Stimulated activated CD8-positive, alpha-beta memory T cell treated with anti-CD3 and anti-CD28 coated beads, Interleukin-7, amount 100 ng/mL, for 1 hour (primary cell): Measurements from ENCODE around the gene CACFD1.
A peak's percentile ranks its signal among the peaks of the same experiment; 100 is the strongest.

Experiments
- DNase-seq, 2 donors: peaks; one replicate each; pipeline ENCODE4 v3.0.0-alpha.2; 2020; ENCODE audit warnings: low read depth in 2 of 2

The CACFD1 gene

DNA sequence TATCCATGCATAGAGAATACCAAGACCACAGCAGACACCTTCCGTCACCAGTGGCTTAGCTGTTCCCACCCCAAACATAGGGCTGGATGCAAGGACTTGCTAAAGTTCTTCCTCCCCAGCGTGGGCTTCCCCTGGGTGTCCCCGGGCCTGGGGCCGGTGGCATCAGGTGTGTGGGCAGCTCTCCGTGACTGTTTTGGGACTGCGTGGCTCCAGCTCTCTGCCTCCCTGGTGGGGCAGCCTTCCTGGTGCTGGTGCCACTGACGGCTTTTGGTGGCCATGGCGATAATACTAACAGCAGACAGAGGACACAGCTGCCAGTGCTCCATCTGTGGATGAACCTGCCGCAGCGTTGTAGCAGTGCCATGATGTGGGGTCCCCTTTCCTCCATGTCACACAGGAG, 4.9 kb downstream of the CACFD1 start:
- DNase-seq: no peak

DNA sequence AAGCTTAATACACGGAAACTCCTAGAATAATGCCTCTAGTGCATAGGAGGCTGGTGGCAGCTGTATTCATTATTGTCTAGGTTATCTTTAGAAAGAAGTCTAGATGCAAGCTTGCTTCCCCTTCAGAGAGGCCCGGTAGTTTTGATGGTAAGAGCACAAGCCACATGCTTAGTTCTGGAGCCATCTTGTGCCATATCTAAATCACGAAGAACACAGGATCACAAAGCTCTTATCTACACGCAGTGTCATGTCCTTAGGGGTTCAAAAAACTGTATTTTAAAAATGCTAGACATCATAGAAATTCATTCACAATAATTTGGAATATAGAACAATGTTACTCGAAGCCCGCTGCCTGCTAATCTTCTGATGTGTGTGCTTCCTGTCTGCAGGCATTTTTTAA, 6.2 kb downstream of the CACFD1 start:
- no peak for DNase-seq

DNA sequence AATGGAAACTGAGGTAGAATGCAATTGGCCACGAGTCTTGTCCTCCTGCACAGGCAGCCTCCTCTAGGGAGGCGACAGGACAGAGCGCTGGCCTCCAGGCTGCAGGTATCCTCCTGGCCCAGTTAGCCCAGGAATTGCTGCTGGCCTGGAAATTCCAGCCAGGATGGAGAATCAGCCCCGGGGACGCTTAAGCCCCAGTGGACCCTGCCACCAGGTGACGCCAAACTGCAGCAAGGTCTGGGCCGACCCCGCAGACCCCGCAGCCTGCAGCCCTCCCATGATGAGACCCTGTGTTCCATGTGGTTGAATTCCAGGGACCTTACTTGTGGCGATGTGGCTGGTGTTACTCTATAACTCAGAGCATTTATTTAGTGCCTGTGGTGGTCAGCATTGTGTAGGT, 7.3 kb downstream of the CACFD1 start:
- DNase-seq: no peak

DNA sequence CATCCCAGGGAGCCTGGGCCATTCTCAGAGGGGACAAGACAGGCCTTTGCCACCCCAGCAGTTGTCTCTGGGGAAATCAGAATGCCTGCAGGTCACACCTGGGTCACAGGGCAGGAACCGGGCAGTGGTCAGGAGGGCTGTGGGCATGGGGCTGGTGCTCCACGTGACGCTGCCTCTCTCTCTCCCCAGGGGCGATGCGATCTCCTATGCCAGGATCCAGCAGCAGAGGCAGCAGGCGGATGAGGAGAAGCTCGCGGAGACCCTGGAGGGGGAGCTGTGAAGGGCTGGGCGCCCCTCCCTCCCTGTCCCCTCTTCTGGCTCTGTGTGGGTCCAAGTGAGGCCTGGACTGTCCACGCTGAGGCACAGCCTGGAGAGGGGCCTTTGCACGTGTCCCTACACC, 8.6 kb downstream of the CACFD1 start:
- DNase-seq: no peak

DNA sequence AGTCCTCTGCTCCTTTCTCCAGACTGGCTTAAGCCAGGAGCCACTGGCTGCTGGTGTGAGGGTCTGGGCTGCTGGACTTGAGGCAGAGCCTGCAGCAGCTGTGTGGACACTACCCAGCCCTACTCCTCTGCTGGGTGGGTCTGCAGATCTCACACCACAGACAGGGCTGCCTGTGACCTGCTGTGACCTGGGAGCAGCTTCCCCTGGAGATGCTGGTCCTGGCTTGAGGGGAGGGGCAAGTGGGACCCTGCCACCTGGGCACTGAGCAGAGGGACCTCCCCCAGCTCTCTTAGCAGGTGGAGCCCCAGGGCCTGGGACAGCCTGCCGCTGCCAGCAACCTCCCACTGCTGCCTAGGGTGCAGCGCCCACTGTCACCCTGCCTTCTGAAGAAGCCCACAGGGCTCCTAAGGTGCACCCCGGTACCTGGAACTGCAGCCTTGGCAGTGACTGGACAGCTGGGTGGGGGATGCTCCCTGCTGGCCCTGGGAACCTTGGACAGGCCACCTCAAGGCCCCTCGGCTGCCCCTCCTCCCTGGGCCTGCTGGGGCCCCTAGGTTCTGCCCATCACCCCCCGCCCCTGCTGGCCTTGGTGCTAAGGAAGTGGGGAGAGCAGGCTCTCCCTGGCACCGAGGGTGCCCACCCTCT, 9.1 kb downstream of the CACFD1 start:
- no peak for DNase-seq

DNA sequence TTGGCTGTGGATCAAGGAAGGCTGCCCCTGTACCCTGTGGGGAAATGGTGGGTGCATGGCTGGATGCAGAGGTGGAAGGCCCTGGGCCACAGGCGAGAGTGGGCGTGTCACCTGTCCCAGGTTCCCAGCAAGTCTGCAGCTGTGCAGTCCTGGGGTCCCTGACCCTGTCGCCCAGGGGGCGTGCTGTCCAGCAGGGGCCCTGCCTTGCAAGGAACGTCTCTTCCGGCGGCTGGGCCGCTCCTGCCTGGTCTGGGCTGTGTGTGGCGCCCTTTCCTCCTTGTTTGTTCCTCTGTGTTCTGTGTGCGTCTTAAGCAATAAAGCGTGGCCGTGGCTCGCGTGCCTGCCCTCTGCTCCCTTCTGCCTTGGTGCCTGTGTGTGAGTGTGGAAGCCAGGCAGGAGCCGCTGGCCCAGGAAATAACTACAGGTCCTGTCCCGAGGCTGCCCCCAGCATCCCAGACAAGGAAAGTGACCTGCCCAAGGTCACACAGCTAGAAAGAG, 10.7 kb downstream of the CACFD1 start:
- DNase-seq: no peak

DNA sequence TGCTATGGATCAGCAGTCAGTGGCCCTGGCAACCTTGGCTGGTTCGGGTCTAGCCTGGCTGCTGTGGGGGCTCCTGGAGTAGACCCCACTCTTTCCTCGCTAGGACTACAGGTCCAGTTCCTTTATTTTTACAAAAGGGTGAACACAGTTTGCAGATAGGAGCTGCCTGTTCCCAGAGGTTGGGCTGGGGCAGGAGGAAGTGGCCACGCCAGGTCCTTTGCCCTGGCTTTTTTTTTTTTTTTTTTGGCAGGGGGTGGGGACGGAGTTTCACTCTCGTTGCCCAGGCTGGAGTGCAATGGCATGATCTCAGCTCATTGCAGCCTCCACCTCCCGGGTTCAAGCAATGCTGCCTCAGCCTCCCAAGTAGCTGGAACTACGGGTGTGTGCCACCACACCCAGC, 11.2 kb downstream of the CACFD1 start:
- DNase-seq: no peak

DNA sequence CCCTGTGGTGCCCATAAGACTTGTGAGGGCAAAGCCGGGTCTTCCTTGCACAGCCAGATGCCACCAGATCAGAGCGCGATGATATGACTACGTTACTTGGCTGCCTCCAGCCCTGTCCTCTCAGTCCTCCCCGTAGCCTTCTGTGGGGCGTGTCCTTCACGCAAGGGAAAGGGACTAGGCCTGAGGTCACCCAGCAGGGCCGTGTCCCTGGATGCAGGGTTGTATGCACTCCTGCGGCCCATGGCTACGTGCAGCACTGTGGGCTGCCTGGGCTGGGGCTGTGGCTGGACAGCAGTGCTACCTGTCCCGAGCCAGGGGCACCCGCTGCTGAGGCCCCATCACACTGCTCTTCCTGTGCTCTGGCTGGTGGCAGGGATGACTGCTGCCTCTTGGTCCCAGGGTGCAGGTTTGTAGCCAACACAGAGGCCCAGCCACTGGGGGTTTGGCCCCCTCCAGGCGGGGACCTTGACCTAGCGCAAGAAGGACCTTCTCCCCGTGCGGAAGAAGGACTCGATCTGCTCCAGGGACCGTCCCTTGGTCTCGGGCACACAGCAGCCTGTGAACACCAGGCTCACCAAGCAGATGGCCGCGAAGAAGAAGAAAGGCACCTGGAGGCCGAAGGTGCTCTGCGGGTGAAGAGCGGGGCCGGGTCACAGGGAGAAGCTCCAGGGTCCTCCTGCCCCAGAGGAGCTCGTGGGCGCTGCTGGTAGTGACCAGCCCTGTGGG, 11.9 kb downstream of the CACFD1 start:
- DNase-seq: no peak

DNA sequence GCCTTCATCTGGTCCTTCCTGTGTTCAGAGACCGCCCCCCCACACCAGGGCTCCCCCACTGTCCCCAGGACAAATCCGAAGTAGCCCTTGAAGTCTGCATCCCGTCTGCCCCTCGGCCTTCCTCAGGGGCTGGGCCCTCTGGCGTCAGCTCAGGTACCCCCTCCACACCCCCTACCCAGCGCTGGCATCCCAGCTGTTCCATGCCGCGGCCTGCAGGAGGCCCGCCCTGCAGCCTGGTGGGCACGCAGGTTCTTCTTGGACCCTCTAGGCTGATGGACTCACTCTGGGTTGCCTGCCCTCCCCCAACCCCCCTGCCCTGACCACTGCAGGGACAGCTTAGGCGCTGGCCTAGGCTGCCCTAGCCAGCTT, 12.5 kb downstream of the CACFD1 start:
- no peak for DNase-seq

DNA sequence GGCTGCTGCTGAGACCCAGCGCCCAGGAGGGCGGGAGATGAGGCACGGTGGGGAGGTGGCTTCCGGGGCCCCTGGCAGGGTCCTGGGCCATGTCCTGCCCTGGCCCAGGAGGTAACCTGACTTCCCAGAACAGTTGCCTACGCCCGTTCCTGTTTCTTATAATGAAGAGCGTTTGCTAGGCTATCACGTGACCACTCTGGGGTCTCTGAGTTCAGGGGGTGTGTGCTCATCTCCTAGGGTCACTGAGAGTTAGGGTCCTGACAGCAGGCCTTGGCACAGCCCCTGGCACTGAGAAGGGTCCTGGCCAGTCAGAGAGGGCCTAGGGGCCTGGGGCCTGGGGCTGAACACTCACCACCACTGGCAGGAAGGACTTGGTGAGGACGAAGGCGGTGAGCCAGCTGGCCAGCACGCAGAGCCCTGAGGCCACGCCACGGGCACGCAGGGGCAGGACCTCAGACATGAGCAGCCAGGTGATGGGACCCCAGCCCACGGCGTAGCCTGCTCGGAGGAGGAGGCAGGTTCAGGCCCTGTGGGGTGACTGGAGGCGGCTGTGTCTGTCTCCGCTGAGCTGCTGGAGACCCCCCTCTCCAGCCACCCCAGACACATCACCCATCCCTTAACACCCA, 13.1 kb downstream of the CACFD1 start:
- no peak for DNase-seq

DNA sequence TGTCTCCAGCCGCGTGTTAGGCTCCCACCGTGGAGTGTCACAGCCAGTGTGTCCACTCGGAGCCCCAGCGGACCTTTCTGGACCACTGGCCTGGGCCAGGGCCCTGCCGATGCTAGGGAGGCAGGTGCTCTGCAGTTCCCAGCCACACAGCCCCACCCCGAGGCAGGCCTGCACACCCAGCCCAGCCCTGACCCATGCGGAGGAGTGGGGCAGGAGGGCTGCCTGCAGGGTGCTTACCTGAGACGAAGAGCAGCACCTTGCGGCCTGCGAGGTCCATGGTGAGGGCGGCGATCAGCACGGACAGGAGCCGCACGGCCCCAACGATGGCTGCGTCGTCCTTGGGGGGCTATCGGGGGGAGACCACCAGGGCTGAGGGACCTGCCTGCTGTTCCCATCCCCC, 14.0 kb downstream of the CACFD1 start:
- DNase-seq: no peak

DNA sequence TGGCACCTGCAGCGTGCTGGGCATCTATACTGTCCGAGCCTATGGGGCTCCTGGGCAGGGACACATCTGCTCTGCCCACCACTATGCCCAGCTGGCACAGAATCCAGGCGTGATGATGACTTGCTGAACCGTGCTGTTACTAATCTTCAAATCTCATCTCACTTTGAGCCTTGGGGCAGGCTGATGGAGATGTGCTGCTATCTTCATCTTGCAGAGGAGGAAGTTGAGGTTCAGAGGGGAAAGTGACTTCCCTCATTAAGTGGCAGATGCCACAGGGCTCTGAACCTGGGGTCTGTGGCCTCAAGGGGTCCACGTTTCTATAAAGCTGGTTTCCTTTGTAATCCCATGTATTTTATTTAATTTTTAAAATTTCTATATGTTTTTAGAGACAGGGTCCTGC, 14.4 kb downstream of the CACFD1 start:
- no peak for DNase-seq

DNA sequence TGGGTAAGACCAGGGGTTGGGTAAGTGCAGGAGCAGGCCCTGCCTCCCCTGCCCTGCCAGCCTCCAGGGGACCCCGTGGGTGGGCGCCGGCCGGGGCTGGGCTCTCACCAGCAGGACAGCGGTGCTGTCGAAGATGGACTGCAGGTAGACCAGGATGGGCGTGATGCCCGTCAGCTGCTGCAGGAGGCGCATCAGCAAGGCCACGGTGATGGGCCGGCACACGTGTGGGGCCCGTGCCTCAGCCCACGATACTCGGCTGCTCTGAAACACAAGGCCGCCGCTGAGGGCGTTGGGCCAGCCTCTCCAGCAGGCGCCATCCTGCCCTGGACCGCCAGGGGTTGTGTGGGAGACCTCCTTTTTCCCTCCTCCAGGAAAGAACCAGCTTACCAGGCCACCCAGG, 15.1 kb downstream of the CACFD1 start:
- DNase-seq: no peak

DNA sequence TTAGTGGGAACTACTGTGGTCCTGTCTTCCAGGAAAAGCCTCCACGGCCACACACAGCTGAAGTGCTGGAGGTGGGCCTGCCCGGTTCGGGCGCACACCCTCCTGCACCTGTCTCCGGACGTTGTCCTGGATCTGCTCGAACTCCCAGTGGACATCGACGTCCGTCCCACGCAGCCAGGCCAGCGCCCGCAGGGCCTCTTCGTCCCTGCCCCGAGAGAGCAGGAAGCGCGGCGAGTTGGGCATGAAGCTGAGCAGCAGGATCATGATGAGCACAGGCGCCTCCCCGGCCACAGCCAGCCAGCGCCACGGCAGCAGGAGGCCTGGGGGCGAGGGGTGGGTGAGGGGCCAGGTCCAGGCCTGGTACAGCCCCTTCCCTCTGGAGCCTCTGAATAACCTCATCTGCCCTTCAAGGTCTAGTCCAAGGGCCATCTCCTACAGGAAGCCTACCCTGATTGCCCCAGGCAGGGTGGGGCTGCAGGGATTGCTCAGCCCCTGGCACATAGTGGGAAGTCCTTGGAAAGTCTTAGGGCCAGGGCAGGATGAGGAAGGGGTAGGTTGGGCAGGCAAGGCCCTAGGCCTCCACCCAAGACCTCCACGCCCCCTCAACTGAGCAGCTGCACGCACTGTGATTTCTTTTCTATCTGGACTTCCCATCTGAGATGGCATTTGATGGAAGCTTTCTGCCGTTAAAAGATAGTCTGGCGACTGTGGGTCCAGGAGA, 15.7 kb downstream of the CACFD1 start:
- no peak for DNase-seq

DNA sequence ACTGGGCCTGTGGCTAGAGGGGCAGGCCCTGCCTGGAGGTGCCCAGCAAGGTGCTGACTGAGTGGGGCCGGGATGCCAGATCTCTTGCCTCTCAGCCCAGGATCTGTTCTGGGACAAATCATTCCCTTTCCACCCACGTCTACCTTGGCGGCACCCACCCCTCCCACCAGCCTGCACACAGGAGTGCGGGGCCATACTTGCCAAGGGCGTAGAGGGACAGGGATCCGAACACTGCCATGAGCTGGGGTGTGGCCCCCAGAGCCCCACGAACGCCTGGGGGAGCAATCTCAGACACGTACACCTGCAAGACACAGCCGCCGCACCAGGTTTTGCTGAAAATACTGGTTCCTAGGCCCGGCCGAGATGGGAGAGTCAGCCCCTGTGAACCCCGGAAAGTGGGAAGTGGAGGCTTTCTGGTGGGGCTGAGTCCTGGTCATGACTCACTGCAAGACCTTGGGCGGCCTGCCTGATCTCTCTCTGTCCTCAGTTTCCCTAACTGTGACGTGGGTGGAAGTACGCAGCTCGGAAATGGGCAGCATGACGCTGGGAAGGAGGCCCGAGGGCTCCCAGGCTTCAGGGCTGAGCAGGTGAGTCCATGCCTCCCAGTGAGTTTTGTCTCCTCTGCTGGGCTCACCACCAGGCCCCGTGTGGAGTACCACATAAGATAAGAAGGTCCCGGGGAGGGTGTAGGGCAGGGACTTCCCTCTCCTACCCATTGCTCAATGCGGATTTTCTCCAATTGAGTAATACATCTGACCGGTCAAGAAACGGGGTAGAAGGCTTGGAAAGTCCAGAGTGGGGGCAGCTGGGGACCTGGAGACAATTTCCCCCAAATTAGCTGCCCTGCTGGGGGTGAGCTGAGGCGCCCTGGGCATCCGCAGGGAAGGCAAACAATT, 16.5 kb downstream of the CACFD1 start:
- DNase-seq: no peak

DNA sequence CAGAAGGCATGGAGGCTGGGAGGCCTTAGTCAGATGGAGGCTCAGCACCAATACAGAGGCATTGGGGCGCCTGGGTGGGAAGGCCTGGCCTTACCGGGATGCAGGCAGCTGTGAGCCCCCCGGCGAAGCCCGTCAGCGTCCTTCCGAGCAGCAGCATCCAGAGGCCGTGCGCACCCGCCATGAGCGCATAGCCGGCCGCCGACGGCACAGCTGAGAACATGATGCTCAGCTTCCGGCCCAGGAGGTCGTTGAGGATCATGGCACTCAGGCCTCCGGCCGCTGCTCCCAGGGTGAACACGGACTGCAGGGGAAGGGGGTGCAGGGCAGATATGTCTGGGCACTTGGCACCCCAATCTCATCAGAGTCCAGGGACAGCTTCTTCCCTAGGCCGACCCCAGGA, 17.2 kb downstream of the CACFD1 start:
- DNase-seq: no peak

DNA sequence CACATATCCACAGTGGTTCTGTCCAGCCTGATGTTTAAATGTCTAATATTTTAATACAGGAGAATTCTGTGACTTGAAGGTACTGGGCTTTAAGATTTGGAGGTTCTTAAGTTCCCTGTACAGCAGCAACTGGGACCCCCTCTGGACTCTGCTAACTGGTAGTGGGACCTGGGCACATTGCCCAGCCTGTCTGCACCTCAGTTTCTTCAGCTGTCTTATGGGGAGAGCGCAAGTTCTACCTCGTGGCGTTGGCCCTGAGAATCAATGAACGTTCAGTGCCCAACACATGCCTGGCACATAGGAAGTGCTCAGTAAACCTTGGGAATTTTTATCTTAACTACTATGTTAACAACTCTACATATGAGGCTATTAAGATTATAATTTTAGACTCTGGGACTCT, 17.7 kb downstream of the CACFD1 start:
- no peak for DNase-seq

DNA sequence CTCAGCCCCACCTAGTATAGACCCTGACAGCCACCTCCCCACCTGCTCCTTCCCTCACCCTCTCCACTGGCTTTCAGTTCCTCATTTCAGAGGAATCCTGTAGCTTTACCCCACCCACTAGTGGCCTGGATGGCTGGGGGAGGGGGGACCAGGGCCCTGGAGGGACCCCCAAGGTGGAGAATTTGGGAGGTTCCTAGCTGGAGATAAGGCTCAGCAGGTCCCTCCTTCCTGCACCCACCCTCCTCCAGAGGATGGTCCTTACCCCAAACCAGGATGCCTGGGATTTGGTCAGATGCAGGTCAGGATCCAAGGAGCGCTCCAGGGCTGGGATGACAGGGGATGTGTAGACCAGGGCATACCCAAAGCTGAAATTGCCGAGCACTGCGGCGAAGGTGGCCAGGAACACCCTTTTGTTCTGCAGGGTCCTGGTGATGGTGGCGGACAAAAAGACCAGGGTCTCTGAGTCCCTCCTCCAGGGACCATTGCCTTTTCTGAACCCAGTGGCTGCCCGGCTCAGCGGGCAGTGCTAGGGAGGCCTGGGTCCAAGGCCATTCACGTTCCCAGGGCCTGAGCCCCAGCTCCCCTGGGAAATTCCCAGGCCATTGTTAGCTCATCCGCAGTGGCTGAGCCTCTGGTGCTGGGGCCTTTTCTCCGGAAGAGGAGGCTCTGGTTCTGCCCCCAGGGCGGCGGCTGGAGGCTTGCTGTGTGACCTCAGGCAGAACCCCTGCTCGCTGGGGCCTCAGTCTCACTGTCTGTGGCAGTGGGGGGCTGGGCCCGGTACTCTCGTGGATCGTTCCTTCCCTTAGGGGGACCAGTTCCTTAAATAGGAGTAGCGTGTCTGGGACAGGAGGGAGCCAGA, 18.4 kb downstream of the CACFD1 start:
- no peak for DNase-seq

DNA sequence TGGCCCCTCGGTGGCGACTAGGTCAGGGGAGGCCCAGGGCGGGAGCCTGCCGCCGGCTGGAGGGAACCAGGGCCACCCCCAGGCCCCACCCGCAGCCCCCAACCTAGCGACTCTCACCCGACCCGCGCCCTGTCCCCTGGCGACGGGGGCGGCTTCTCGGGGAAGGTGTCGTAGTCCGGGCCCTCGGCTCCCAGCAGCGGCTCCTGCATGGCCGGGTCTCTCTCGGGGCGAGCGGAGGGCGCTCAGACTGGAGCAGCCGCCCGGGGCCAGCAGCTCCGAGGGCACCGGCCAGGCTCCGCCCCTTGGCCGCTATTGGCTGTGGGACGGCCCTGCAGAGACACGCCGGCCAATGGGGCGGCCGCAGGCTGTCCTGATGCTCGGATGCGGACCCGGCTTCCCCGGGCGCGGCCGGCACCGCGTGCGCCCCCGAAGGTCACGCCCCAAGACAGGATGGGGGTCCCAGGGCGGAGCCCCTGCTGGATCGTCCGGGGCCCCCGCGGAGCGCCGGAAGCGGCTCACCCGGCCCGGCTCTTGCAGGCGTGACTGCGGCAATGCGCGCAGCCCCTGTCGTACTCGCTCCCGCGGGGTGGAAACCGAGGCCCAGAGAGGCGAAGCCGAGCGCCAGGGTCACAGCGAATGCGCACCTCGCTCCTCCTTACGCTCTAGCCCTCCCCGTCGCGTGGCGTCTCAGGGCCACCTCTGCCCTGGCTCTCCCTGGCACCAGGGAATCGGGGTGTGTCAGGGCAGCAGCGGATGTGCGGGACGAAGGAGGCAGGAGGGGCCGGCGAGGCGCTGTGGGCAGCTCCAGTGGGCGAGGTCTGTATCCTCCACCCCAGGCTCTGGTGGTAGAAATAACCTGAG, 19.3 kb downstream of the CACFD1 start, which contains the start of gene SLC2A6:
TSS of gene SLC2A6 (minus strand) at position 249 of the 861 bp plus-strand sequence. CDS start at position 209, 40 bp downstream.
- peak; percentile 58 to 61 for DNase-seq
